HCT116 (cell line): ENCODE measurements around the gene ZMYND11. TPM values are rescaled to one million over a fixed set of nuclear protein-coding genes. Genes with fewer than 3 reads are reported as not detected.
A peak's percentile ranks its signal among the peaks of the same experiment; 100 is the strongest.

Experiments used
- ATAC-seq: fragments of 200-7000 bp; cut with Tn5 transposase; 2 replicates; pipeline ENCODE4 v1.9.1; 2020; ENCODE audit warnings: mild to moderate bottlenecking, moderate library complexity
- BruUV-seq: library from RNA; stranded (reverse); fragments of 400-500 nt; replicated peaks from 2 replicates; lab custom pipeline; 2021; lab: Mats Ljungman, UMichigan
- CTCF ChIA-PET: fragments of 300-600 bp; sonication (Branson Sonifier 250); formaldehyde crosslinking; loops from one replicate; lab custom pipeline; 2021; ENCODE audit warnings: antibody characterized with exemption; lab: Charles Lee
- POLR2A ChIA-PET: fragments of 300-600, 350-600 bp; sonication (Branson Sonifier 250); formaldehyde crosslinking; loops from one replicate; lab custom pipeline; 2021; ENCODE audit warnings: antibody characterized with exemption; lab: Charles Lee
- RAD21 ChIA-PET, 2 experiments: fragments of 300-600 bp; sonication (Branson Sonifier 250); formaldehyde crosslinking; loops; one replicate each; lab custom pipeline; 2023; ENCODE audit warnings: low total read pairs in 2 of 2; ENCODE audit not compliant: uncharacterized antibody in 2 of 2, unreplicated experiment in 2 of 2, low non-redundant PET in 1 of 2; lab: Charles Lee
- DNase-seq: peaks from one replicate; pipeline ENCODE4 v3.0.0-alpha.2; 2010; ENCODE audit warnings: low read depth, low spot score
- H2AFZ ChIP-seq: fragments of 200-600 bp; shearing (Covaris generic), sonication (generic); 2 replicates; pipeline ENCODE4 v1.6.1; 2017; ENCODE audit warnings: low read depth, mixed run types, mixed read lengths, antibody characterized with exemption, low read length; ENCODE audit not compliant: poor library complexity, severe bottlenecking
- H3K27ac ChIP-seq: 2 replicates; pipeline ENCODE4 v1.5.1; 2012; ENCODE audit warnings: low read depth, low read length
- H3K27me3 ChIP-seq: fragments of 200-600 bp; sonication (generic); 2 replicates; pipeline ENCODE4 v1.6.1; 2016; ENCODE audit warnings: mixed run types, low read length, mixed read lengths; ENCODE audit not compliant: insufficient read depth
- H3K36me3 ChIP-seq, 2 experiments: fragments of 200-500 bp in 1 of 2; fragments of 200-600 bp in 1 of 2; sonication (Bioruptor generic) in 1 of 2; sonication (generic) in 1 of 2; 2 replicates each; pipeline versions ENCODE4 v1.5.1 to v1.6.1; 2014 to 2016; ENCODE audit warnings: low read length in 2 of 2, inconsistent platforms in 1 of 2, mixed read lengths in 1 of 2, mixed run types in 1 of 2; ENCODE audit not compliant: insufficient read depth in 2 of 2, control insufficient read depth in 1 of 2
- H3K4me1 ChIP-seq, 2 experiments: fragments of 200-600 bp in 1 of 2; sonication (generic) in 1 of 2; 2 replicates each; pipeline versions ENCODE4 v1.5.1 to v1.6.1; 2012 to 2017; ENCODE audit warnings: low read length in 2 of 2, inconsistent platforms in 1 of 2, mild to moderate bottlenecking in 1 of 2, mixed read lengths in 1 of 2, mixed run types in 1 of 2, moderate library complexity in 1 of 2; ENCODE audit not compliant: insufficient read depth in 2 of 2, control insufficient read depth in 1 of 2
- H3K4me2 ChIP-seq: fragments of 200-600 bp; sonication (generic); 2 replicates; pipeline ENCODE4 v1.6.1; 2017; ENCODE audit warnings: mixed run types, low read length, mixed read lengths
- H3K4me3 ChIP-seq, 2 experiments: fragments of 200-600 bp in 1 of 2; sonication (generic) in 1 of 2; replicated peaks in 1 of 2; 2 replicates each; pipeline ENCODE4 v1.5.1; 2011 to 2016; ENCODE audit warnings: low read length in 2 of 2, control low read depth in 1 of 2, low read depth in 1 of 2, mild to moderate bottlenecking in 1 of 2, mixed read lengths in 1 of 2, mixed run types in 1 of 2
- H3K79me2 ChIP-seq: fragments of 200-600 bp; sonication (generic); 2 replicates; pipeline ENCODE4 v1.6.1; 2017; ENCODE audit warnings: mild to moderate bottlenecking, mixed run types, low read length, moderate library complexity, mixed read lengths; ENCODE audit not compliant: insufficient read depth
- H3K9ac ChIP-seq: fragments of 200-600 bp; sonication (generic); 2 replicates; pipeline ENCODE4 v1.6.1; 2016; ENCODE audit warnings: low read length, mixed read lengths
- H3K9me2 ChIP-seq: fragments of 200-600 bp; sonication (generic), shearing (Covaris generic); 2 replicates; pipeline ENCODE4 v1.6.1; 2017; ENCODE audit warnings: mixed run types, mild to moderate bottlenecking, moderate library complexity; ENCODE audit not compliant: insufficient read depth
- H3K9me3 ChIP-seq, 2 experiments: fragments of 200-500 bp in 1 of 2; fragments of 200-600 bp in 1 of 2; sonication (Bioruptor generic) in 1 of 2; sonication (generic) in 1 of 2; 2 replicates each; pipeline ENCODE4 v1.6.1; 2014 to 2017; ENCODE audit warnings: low read length in 2 of 2, mixed read lengths in 2 of 2, inconsistent platforms in 1 of 2, low read depth in 1 of 2, mild to moderate bottlenecking in 1 of 2, mixed run types in 1 of 2, moderate library complexity in 1 of 2; ENCODE audit not compliant: control insufficient read depth in 1 of 2, insufficient read depth in 1 of 2
- H4K20me1 ChIP-seq: fragments of 200-600 bp; sonication (generic), shearing (Covaris generic); 2 replicates; pipeline ENCODE4 v1.6.1; 2017; ENCODE audit warnings: mixed run types, mild to moderate bottlenecking, moderate library complexity; ENCODE audit not compliant: insufficient read depth
- JUND ChIP-seq: IDR thresholded peaks from 2 replicates; pipeline ENCODE4 v1.6.1; 2012
- POLR2AphosphoS5 ChIP-seq: IDR thresholded peaks from 2 replicates; pipeline ENCODE4 v1.6.1; 2011; ENCODE audit warnings: mild to moderate bottlenecking, low read depth, low read length, moderate library complexity
- SIN3A ChIP-seq: IDR thresholded peaks from 2 replicates; pipeline ENCODE4 v1.6.1; 2012; ENCODE audit warnings: low read depth
- SP1 ChIP-seq: IDR thresholded peaks from 2 replicates; pipeline ENCODE4 v1.6.1; 2012; ENCODE audit warnings: low read depth
- TCF7L2 ChIP-seq: IDR thresholded peaks from 2 replicates; pipeline ENCODE4 v1.7.0; 2011; ENCODE audit warnings: borderline replicate concordance, inconsistent platforms; ENCODE audit not compliant: insufficient read depth, insufficient read length; ENCODE audit errors: extremely low read depth
- ZFX ChIP-seq: fragments of 450-650 bp; IDR thresholded peaks from 2 replicates; pipeline ENCODE4 v1.6.1; 2017
- ZNF274 ChIP-seq: fragments of 200-500 bp; sonication (Bioruptor generic); IDR thresholded peaks from 2 replicates; pipeline ENCODE4 v1.6.1; 2014; ENCODE audit warnings: mild to moderate bottlenecking, low read depth, low read length, inconsistent platforms
- intact Hi-C: fragments of 100-400 bp; cut with micrococcal nuclease; formaldehyde crosslinking; loops from 2 replicates; pipeline ENCODE4 v1.10.0; 2022
- total RNA-seq: library from RNA; stranded (reverse); gene quantifications from one replicate; pipeline ENCODE4 v1.2.1, GENCODE V29; 2021; ENCODE audit not compliant: unreplicated experiment
- TF ChIP-seq, protein P1 (sequence below): IDR thresholded peaks from 2 replicates; pipeline ENCODE4 v1.6.1; 2012
- TF ChIP-seq, protein P2 (sequence below): IDR thresholded peaks from 2 replicates; pipeline ENCODE4 v1.6.1; 2012; ENCODE audit warnings: low read depth
- TF ChIP-seq, protein P3 (sequence below): IDR thresholded peaks from 2 replicates; pipeline ENCODE4 v1.6.1; 2012

The ZMYND11 gene
- total RNA-seq, 1 experiment from 2014 or later: 28.3 TPM

DNA sequence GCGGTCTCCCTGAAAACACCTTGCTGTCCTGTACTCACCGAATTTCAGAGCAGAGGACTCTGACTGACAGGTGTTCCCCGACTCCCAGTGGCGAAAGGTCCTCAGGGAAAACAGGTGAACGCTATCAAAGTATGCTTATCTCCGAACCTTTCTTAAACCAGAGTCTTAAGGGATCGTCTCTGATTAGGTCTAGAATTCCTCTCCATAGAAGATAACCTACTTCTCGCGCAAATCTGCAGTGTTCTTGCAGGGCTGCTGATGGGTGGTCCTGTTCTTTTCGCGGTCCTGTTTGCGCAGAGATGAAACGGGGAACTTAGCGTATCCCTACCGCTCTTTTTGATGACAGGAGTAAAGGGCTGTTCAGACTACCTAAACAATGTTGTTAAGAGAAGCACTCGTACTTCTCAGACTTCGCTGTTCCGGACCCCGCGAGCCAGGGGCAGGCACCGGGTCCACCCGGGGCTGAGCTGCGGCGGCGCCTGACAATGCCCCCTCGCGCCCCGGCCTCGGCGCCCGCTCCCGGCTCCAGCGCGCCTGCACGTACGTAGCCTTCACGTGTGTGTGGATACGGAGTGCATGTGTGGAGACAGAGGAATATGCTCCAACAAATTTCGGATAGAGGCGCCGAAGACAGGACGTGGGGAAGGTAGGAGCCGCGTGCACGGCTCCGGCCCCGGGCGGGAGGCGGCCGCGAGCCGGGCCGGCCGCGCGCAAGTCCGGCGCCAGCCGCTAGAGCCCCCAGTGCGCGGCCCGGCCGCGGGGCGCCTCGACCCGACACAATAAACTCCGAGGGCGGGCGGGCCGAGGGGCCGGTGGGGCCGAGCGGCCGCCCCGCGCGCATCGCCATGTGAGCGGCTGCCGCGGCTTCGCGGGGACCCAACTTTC, 766 bp upstream of the ZMYND11 start:
- peaks cover 11 to 36% of the 10 kb centered on the region in 2 experiments for H3K4me1 ChIP-seq
- no peaks in the 10 kb centered on the region for H3K27me3 ChIP-seq
- TF ChIP-seq POLR2AphosphoS5: no peak; the same call in 1 of the 2 replicates
- TF ChIP-seq SP1: no peak
- TF ChIP-seq, protein P1, sequence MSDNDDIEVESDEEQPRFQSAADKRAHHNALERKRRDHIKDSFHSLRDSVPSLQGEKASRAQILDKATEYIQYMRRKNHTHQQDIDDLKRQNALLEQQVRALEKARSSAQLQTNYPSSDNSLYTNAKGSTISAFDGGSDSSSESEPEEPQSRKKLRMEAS: peak; percentile 35
- no peak for TF ChIP-seq JUND
- TF ChIP-seq ZNF274: no peak
- no peak for TF ChIP-seq ZFX
- TF ChIP-seq, protein P2, sequence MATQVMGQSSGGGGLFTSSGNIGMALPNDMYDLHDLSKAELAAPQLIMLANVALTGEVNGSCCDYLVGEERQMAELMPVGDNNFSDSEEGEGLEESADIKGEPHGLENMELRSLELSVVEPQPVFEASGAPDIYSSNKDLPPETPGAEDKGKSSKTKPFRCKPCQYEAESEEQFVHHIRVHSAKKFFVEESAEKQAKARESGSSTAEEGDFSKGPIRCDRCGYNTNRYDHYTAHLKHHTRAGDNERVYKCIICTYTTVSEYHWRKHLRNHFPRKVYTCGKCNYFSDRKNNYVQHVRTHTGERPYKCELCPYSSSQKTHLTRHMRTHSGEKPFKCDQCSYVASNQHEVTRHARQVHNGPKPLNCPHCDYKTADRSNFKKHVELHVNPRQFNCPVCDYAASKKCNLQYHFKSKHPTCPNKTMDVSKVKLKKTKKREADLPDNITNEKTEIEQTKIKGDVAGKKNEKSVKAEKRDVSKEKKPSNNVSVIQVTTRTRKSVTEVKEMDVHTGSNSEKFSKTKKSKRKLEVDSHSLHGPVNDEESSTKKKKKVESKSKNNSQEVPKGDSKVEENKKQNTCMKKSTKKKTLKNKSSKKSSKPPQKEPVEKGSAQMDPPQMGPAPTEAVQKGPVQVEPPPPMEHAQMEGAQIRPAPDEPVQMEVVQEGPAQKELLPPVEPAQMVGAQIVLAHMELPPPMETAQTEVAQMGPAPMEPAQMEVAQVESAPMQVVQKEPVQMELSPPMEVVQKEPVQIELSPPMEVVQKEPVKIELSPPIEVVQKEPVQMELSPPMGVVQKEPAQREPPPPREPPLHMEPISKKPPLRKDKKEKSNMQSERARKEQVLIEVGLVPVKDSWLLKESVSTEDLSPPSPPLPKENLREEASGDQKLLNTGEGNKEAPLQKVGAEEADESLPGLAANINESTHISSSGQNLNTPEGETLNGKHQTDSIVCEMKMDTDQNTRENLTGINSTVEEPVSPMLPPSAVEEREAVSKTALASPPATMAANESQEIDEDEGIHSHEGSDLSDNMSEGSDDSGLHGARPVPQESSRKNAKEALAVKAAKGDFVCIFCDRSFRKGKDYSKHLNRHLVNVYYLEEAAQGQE: no peak
- 0 out of 2 replicates have a peak, but pooled peaks have one; percentile 4 for TF ChIP-seq SIN3A
- no peak for TF ChIP-seq TCF7L2
- TF ChIP-seq, protein P3, sequence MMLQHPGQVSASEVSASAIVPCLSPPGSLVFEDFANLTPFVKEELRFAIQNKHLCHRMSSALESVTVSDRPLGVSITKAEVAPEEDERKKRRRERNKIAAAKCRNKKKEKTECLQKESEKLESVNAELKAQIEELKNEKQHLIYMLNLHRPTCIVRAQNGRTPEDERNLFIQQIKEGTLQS: no peak
- H3K4me2 ChIP-seq: peak overlapping the region; percentile 91
- H3K79me2 ChIP-seq: peaks cover 35% of the 10 kb centered on the region
- H3K4me3 ChIP-seq: peak overlapping the region; percentile 70 to 71
- H2AFZ ChIP-seq: peak overlapping the region; percentile 34
- ATAC-seq: peak; percentile 35
- H3K9me3 ChIP-seq: no peaks in the 10 kb centered on the region
- RAD21 ChIA-PET: no interaction called here
- peak overlapping the region; percentile 93 for H3K27ac ChIP-seq
- POLR2A ChIA-PET: no interaction called here
- H3K9me2 ChIP-seq: no peaks in the 10 kb centered on the region
- peak overlapping the region; percentile 87 for H3K9ac ChIP-seq
- intact Hi-C loops: no loop called here
- H3K36me3 ChIP-seq: no peaks in the 10 kb centered on the region
- no peak for DNase-seq
- no TSS peak for BruUV-seq
- no peaks in the 10 kb centered on the region for H4K20me1 ChIP-seq
- CTCF ChIA-PET: no interaction called here
